ENCODE measurements around the gene ANKRD26. TPM values are rescaled to one million over a fixed set of nuclear protein-coding genes. Genes with fewer than 3 reads are reported as not detected.

Gene ANKRD26
- total RNA-seq, 1 experiment from 2014 or later = 5.2 TPM

Other genes with a start within 250 kb of the ANKRD26 start
- 61.4 and 73.2 TPM in 2 replicates for gene ABI1, start 239.5 kb downstream of the ANKRD26 start, total RNA-seq (2014; rRNA removed; shearing (Covaris generic); ENCODE audit: low replicate concordance)
- 75.2 and 85.0 TPM in 2 replicates for gene YME1L1, start 53.9 kb upstream of the ANKRD26 start, total RNA-seq (2014; rRNA removed; shearing (Covaris generic); ENCODE audit: low replicate concordance)
- 16.2 and 34.5 TPM in 2 replicates for gene MASTL, start 54.9 kb upstream of the ANKRD26 start, total RNA-seq (2014; rRNA removed; shearing (Covaris generic); ENCODE audit: low replicate concordance)
- 47.1 and 52.6 TPM in 2 replicates for gene ACBD5, start 140.3 kb upstream of the ANKRD26 start, total RNA-seq (2014; rRNA removed; shearing (Covaris generic); ENCODE audit: low replicate concordance)

Measured in Caki2 (cell line).